HG02852 (cell line): Measurements from ENCODE around the gene ENOX1.

ENCODE experiments used
- ATAC-seq: cut with Tn5 transposase; IDR thresholded peaks from one replicate; pipeline ENCODE4 v1.9.1; 2021; ENCODE audit warnings: mild to moderate bottlenecking, moderate library complexity; ENCODE audit not compliant: unreplicated experiment

Gene ENOX1

GRCh38 chr13:43232144-43232872 is 554.5 kb downstream of the ENOX1 start:
- ATAC-seq, result no peak

GRCh38 chr13:43230989-43231388 is 555.8 kb downstream of the ENOX1 start:
- ATAC-seq, result no peak

GRCh38 chr13:43229506-43229905 is 557.3 kb downstream of the ENOX1 start:
- no peak for ATAC-seq

- ATAC-seq, result no peak
Measured at GRCh38 chr13:43227721-43228120, 559.1 kb downstream of the ENOX1 start.

- no peak for ATAC-seq
Measured at GRCh38 chr13:43223216-43223615, 563.6 kb downstream of the ENOX1 start.

- no peak for ATAC-seq
Measured at GRCh38 chr13:43222086-43222485, 564.7 kb downstream of the ENOX1 start.

- ATAC-seq, result no peak
Measured at GRCh38 chr13:43221611-43222010, 565.2 kb downstream of the ENOX1 start.

GRCh38 chr13:43220873-43221595 is 565.7 kb downstream of the ENOX1 start:
- no peak for ATAC-seq

GRCh38 chr13:43214124-43214523 is 572.6 kb downstream of the ENOX1 start:
- ATAC-seq, result no peak

- ATAC-seq, result no peak
Measured at GRCh38 chr13:43206838-43207237, 579.9 kb downstream of the ENOX1 start.

- ATAC-seq, result no peak
Measured at GRCh38 chr13:43205416-43205815, 581.4 kb downstream of the ENOX1 start.

- no peak for ATAC-seq
Measured at GRCh38 chr13:43204591-43204990, 582.2 kb downstream of the ENOX1 start.

GRCh38 chr13:43203781-43204180 is 583.0 kb downstream of the ENOX1 start:
- no peak for ATAC-seq

GRCh38 chr13:43200736-43201135 is 586.0 kb downstream of the ENOX1 start:
- ATAC-seq, result no peak

- no peak for ATAC-seq
Measured at GRCh38 chr13:43200307-43200706, 586.5 kb downstream of the ENOX1 start.

- ATAC-seq, result no peak
Measured at GRCh38 chr13:43196750-43197370, 589.9 kb downstream of the ENOX1 start.

- no peak for ATAC-seq
Measured at GRCh38 chr13:43196086-43196621, 590.6 kb downstream of the ENOX1 start.

- no peak for ATAC-seq
Measured at GRCh38 chr13:43195551-43195950, 591.2 kb downstream of the ENOX1 start.

GRCh38 chr13:43195112-43195511 is 591.7 kb downstream of the ENOX1 start:
- ATAC-seq, result no peak

GRCh38 chr13:43193789-43194420 is 592.9 kb downstream of the ENOX1 start:
- ATAC-seq, result no peak

- no peak for ATAC-seq
Measured at GRCh38 chr13:43191546-43191945, 595.2 kb downstream of the ENOX1 start.
